AG04449 (cell line): ENCODE data around the gene GPR148.

Source experiments
- CTCF ChIA-PET: fragments of 350-600 bp; formaldehyde crosslinking; extraction: SDS; loops from one replicate; lab custom pipeline; 2021; ENCODE audit warnings: antibody characterized with exemption; lab: Yijun Ruan, JAX
- POLR2A ChIA-PET: fragments of 400-600, 350-600 bp; formaldehyde crosslinking; extraction: SDS; loops from one replicate; lab custom pipeline; 2020; ENCODE audit warnings: antibody characterized with exemption, inconsistent platforms; lab: Yijun Ruan, JAX
- DNase-seq: peaks from one replicate; pipeline ENCODE4 v3.0.0-alpha.2; 2010; ENCODE audit warnings: low read depth, low spot score
- H3K4me3 ChIP-seq: 2 replicates; pipeline ENCODE4 v1.5.1; 2011; ENCODE audit warnings: low read depth, mild to moderate bottlenecking, control low read depth, low read length
- TF ChIP-seq, protein P1 (sequence below): IDR thresholded peaks from one replicate; pipeline ENCODE4 v1.5.1; 2011; ENCODE audit warnings: mild to moderate bottlenecking, moderate library complexity, low read length, control low read depth, inconsistent platforms; ENCODE audit not compliant: insufficient read depth; ENCODE audit errors: missing control alignments

The GPR148 gene

DNA sequence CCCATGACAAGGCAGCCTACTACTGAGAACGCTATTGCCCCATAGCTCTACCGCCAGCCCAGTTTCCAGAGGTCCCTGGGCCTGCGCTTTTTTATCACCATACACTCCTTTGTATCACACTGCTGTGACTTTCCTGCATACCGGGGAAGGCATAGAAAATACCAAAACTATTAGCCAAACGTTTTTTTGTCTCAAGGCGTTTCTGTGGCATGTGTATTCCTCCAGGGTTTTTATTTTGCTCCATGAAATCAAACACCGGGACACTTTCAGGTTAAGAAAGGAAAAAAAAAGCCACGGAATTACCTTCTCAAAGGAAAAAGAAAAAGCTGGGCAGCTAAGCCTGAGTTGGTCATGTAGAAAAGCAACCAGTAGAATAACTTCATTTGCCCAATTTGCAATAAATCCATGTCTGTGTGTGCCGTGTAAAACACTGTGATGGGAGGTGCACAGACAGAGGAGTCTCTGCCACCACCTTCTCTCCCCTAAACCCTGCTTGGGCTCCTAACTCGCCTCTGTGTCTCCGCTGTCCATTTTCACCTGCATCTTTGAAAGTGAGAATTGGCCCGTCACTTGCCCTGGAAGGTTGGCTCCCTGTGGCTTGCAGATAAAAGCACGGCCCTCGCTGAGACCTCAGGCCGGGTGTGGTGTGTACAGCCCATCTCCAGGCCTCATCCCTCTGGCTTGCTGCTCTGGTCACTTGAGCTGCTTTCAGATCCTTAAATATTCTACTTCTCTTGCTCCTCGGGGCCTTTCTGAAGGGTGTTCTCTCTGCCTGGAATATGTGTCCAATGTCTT is 28.2 kb downstream of the GPR148 start:
- DNase-seq, result no peak
- POLR2A ChIA-PET, result no interaction called here
- TF ChIP-seq, protein P1, sequence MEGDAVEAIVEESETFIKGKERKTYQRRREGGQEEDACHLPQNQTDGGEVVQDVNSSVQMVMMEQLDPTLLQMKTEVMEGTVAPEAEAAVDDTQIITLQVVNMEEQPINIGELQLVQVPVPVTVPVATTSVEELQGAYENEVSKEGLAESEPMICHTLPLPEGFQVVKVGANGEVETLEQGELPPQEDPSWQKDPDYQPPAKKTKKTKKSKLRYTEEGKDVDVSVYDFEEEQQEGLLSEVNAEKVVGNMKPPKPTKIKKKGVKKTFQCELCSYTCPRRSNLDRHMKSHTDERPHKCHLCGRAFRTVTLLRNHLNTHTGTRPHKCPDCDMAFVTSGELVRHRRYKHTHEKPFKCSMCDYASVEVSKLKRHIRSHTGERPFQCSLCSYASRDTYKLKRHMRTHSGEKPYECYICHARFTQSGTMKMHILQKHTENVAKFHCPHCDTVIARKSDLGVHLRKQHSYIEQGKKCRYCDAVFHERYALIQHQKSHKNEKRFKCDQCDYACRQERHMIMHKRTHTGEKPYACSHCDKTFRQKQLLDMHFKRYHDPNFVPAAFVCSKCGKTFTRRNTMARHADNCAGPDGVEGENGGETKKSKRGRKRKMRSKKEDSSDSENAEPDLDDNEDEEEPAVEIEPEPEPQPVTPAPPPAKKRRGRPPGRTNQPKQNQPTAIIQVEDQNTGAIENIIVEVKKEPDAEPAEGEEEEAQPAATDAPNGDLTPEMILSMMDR, result no peak
- CTCF ChIA-PET, result no interaction called here
- H3K4me3 ChIP-seq, result no peak overlapping the region

DNA sequence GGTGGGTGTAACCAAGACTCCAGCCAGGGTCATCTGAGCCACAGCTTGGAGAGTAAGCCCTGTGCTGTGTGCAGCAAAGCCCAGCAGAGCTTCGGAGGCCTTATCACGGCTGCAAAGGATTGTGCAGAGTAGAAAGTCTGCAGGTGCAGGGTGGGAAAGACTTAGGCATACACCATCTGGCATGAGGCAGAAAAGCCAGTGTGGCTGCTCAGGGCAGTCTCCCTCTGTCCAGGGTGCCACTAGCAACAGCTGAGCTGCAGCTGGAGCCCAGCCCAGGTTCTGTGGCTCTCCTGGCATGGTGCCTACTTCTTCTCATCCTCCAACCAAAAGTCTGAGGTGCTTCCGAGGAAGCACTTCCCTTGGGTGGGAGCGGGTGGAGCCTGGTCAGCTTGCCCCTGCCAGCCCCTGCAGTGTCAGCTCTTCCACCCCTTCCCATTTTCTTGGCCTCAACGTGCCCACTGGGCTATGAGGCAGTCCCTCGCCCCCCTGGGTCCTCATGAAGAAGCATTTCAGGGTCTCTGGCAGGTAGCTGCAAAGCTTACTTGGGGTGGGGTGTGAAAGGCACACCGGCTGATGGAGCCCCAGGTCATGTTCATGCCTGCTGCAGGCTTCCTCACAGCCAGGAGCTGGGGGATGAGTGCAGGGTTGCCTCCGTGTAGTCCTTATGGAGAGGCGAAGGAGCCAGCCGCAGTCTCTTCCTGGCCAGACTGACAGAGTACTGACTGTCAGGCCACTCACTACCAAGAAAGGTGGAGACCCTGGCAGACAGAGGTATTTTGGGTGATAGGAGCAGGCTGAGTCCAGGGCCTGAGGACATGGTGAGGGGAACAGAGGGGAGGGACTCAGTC is 31.3 kb downstream of the GPR148 start:
- TF ChIP-seq, protein P1, result no peak
- DNase-seq, result no peak
- H3K4me3 ChIP-seq, result no peak overlapping the region
- POLR2A ChIA-PET, result no interaction called here
- CTCF ChIA-PET, result no interaction called here

DNA sequence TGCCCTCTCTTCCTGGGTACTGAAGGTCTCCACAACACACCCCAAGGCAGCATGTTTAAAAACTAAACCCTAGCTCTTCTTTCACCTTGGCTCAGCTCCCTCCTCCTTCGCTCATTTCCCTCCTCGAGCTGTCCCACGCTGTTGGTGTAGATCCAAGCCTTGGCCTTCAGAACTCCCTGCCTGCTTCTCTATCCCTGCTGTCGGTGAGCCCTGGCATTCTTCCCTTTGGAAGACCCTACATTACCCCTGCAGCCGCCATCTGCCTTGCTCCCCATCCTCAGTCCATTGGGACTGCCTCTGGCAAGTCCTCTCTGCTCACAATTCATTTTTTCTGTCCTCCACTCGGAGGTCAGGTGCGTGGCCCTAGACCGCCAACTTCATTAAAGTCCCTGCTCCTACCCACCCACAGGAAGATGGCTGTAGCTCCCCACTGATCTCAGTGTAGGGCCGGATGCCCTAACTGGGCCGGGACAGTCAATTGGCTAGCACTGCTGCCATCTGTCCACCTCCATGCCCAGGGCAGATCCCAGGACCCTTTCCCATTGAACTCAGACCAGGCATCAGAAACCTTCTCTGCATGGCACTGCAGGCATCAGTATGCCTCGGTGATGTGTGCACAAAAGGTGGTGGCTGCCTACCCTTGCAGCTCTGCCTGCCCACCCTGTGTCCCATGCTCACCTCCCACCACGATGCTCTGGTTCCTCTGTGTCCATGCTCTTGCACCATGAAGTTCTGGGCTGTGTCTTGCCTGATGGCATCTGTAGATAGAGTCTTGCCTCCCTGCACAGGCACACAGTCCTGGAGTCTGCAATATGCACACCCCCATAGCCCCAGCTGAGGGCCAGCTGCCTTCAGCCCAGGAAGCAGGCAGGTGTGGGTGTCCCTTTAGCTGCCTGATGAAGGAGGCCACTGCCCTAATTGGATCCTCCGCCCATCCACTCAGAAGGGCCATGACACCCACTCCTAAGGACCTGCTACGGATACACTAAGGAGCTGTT is 32.2 kb downstream of the GPR148 start:
- ChIA-PET POLR2A (interaction anchor here (0.7 kb wide), 1 partner anchor 30 kb away, joined by 3 read pairs; no protein-coding TSS in a partner anchor), CTCF (no interaction called here)
- TF ChIP-seq, protein P1, result no peak
- no peak for DNase-seq
- H3K4me3 ChIP-seq, result no peak overlapping the region

DNA sequence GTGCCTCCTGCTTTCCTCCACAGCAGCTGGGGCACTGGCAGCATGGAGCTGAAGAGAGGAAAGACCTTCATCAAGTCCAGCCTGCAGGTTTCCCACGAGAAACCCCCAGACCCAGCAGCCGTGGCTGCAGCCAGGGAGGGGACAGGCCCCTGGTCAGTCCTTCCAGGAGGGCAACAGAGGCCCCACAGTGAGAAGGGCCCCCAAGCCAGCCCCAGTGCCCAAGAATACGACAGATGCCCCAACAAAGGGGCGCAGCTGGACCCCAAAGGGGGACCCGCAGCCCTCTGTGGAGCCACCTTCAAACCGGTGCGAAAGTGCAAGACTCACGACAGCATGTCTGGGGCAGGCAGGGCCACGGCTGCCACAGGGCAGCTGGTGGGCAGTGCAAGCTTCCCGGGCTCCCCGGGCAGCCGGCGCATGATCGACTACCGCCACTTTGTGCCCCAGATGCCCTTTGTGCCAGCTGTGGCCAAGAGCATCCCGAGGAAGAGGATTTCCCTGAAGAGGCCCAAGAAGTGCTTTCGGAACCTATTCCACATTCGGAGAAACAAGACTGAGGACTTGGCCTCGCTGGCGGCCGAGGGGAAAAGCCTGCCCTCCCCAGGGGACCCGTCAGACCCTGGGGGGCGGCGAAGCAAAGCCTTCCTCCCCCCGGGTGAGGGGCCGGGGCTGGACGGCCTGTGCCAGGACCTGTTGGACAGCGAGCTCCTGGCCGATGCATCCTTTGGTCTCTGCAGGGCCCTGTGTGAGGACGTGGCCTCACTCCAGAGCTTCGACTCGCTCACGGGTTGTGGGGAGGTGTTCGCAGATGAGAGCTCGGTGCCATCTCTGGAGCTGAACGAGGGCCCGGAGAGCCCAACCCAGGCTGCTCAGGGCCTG is 33.4 kb downstream of the GPR148 start:
- no peak for DNase-seq
- ChIA-PET POLR2A (no interaction called here), CTCF (no interaction called here)
- TF ChIP-seq, protein P1, result no peak
- H3K4me3 ChIP-seq, result no peak overlapping the region

DNA sequence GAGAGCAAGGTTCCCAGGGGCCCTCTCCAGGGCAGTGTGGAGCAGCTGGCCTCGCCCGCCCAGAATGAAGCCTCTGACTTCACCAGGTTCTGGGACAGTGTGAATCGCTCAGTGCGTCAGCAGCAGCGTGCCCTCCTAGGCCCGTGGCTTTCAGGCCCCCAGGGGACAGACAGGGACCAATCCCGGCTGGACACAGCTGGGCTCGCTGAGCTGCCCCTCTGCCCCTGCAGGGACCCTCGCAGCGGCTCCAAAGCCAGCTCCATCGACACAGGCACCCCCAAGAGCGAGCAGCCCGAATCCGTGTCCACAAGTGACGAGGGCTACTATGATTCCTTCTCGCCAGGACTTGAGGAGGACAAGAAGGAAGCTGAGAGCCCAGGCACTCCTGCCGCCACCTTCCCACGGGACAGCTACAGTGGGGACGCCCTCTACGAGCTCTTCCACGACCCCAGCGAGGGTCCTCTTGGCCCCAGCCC is 34.1 kb downstream of the GPR148 start:
- no peak for DNase-seq
- ChIA-PET CTCF (interaction anchor here (1.1 kb wide), 1 partner anchor 35 kb away, joined by 3 read pairs; no protein-coding TSS in a partner anchor), POLR2A (no interaction called here)
- TF ChIP-seq, protein P1, result no peak
- H3K4me3 ChIP-seq, result no peak overlapping the region
